Vagina (tissue), 2 donors: ENCODE data around the gene NTF4.
"Not testable (repeated sequence)": the region's sequence is repeated elsewhere in the genome, so short reads cannot be mapped to it uniquely, and the experiment has no call there.

ENCODE experiments used
- POLR2A ChIP-seq, 2 donors: fragments of 450-650 bp; IDR thresholded peaks; one replicate each; pipeline ENCODE4 v1.6.1; 2017; ENCODE audit warnings: antibody characterized with exemption in 2 of 2, mild to moderate bottlenecking in 2 of 2, moderate library complexity in 2 of 2
- POLR2AphosphoS5 ChIP-seq, 2 donors: sonication (generic); formaldehyde crosslinking; IDR thresholded peaks; one replicate each; pipeline ENCODE4 v1.9.0; 2017; ENCODE audit warnings: antibody characterized with exemption in 2 of 2, mild to moderate bottlenecking in 2 of 2, low read depth in 1 of 2; ENCODE audit not compliant: insufficient read depth in 1 of 2
- TF ChIP-seq, protein P1 (sequence below), 3 experiments: fragments of 450-650 bp in 2 of 3; fragments of 200-600 bp in 1 of 3; sonication (generic) in 1 of 3; IDR thresholded peaks; one replicate each; pipeline ENCODE4 v1.5.1; 2017 to 2019; ENCODE audit warnings: antibody characterized with exemption in 3 of 3, mild to moderate bottlenecking in 2 of 3, moderate library complexity in 2 of 3

DNA sequence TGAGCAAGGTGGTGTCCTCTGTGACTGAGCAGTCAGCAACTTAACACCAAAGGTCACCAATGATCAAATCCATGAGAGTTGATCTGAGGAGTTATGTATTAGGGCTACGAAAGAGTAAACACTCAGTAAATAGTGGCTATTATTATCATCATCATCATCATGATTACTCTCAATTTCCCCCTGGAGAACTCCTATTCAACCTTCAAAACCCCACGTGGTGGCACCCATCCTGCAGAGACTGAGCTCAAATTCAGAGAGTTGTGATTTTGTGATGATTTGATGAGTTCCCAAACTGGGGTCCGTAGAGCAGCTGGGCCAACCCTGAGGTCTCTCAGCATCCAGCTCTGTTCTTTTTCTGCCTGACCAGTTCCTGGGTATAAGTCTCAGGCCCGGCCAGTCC lies 14.8 kb downstream of the NTF4 start:
- TF ChIP-seq, protein P1, sequence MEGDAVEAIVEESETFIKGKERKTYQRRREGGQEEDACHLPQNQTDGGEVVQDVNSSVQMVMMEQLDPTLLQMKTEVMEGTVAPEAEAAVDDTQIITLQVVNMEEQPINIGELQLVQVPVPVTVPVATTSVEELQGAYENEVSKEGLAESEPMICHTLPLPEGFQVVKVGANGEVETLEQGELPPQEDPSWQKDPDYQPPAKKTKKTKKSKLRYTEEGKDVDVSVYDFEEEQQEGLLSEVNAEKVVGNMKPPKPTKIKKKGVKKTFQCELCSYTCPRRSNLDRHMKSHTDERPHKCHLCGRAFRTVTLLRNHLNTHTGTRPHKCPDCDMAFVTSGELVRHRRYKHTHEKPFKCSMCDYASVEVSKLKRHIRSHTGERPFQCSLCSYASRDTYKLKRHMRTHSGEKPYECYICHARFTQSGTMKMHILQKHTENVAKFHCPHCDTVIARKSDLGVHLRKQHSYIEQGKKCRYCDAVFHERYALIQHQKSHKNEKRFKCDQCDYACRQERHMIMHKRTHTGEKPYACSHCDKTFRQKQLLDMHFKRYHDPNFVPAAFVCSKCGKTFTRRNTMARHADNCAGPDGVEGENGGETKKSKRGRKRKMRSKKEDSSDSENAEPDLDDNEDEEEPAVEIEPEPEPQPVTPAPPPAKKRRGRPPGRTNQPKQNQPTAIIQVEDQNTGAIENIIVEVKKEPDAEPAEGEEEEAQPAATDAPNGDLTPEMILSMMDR (IDR thresholded peaks at IDR 0.05) = not testable (repeated sequence)
- TF ChIP-seq POLR2A (IDR thresholded peaks at IDR 0.05); POLR2AphosphoS5 (IDR thresholded peaks at IDR 0.05; ENCODE audit: insufficient read depth in 1 of 2, low read depth in 1 of 2): not testable (repeated sequence)
